H1 (cell line): ENCODE results near the gene HES7. TPM values are rescaled to one million over a fixed set of nuclear protein-coding genes. Genes with fewer than 3 reads are reported as not detected.

ENCODE experiments used
- BRCA1 ChIP-seq: IDR thresholded peaks from 2 replicates; pipeline ENCODE4 v1.6.1; 2012; ENCODE audit warnings: low read depth, low read length, improper control_type of control experiment
- CHD2 ChIP-seq: IDR thresholded peaks from 2 replicates; pipeline ENCODE4 v1.6.1; 2012; ENCODE audit warnings: low read length, improper control_type of control experiment
- CREB1 ChIP-seq: IDR thresholded peaks from 2 replicates; pipeline ENCODE4 v1.6.1; 2012; ENCODE audit warnings: inconsistent platforms
- EGR1 ChIP-seq: IDR thresholded peaks from 2 replicates; pipeline ENCODE4 v1.6.1; 2011; ENCODE audit warnings: low read depth, low read length, borderline replicate concordance
- EZH2 ChIP-seq: fragments of 200-600 bp; sonication (generic); IDR thresholded peaks from 2 replicates; pipeline ENCODE4 v1.7.1; 2012; ENCODE audit warnings: low read depth, mild to moderate bottlenecking, moderate library complexity, low read length, inconsistent platforms; ENCODE audit not compliant: severe bottlenecking
- GABPA ChIP-seq: IDR thresholded peaks from 2 replicates; pipeline ENCODE4 v1.6.1; 2011; ENCODE audit warnings: mild to moderate bottlenecking, low read length, moderate library complexity, borderline replicate concordance; ENCODE audit not compliant: insufficient read depth
- JUND ChIP-seq: IDR thresholded peaks from 2 replicates; pipeline ENCODE4 v1.6.1; 2011; ENCODE audit warnings: mild to moderate bottlenecking, improper control_type of control experiment, low read length
- KDM4A ChIP-seq: IDR thresholded peaks from one replicate; pipeline ENCODE4 v1.7.1; 2012; ENCODE audit warnings: low read depth, mild to moderate bottlenecking, moderate library complexity, low read length, inconsistent platforms; ENCODE audit not compliant: severe bottlenecking
- KDM5A ChIP-seq: fragments of 200-600 bp; IDR thresholded peaks from 2 replicates; pipeline ENCODE4 v1.7.1; 2012; ENCODE audit warnings: mild to moderate bottlenecking, low read length, inconsistent platforms, mixed read lengths
- NRF1 ChIP-seq: IDR thresholded peaks from 2 replicates; pipeline ENCODE4 v1.6.1; 2011; ENCODE audit warnings: mild to moderate bottlenecking, low read depth, low read length, improper control_type of control experiment
- PHF8 ChIP-seq: fragments of 200-600 bp; sonication (generic); conservative IDR thresholded peaks from 2 replicates; pipeline ENCODE4 v1.7.1; 2012; ENCODE audit warnings: low read depth, mild to moderate bottlenecking, inconsistent platforms, low read length, moderate library complexity
- RAD21 ChIP-seq, 2 experiments: IDR thresholded peaks in 1 of 2; conservative IDR thresholded peaks in 1 of 2; 2 replicates each; pipeline ENCODE4 v1.6.1; 2011; ENCODE audit warnings: low read depth in 2 of 2, low read length in 2 of 2, improper control_type of control experiment in 1 of 2, inconsistent platforms in 1 of 2, mild to moderate bottlenecking in 1 of 2, moderate library complexity in 1 of 2
- RNF2 ChIP-seq: fragments of 200-900, 300-1000 bp; sonication (generic); IDR thresholded peaks from 2 replicates; pipeline ENCODE4 v1.7.1; 2016; ENCODE audit warnings: borderline replicate concordance, low read depth, mild to moderate bottlenecking, antibody characterized with exemption, low read length; ENCODE audit not compliant: poor library complexity, severe bottlenecking; ENCODE audit errors: missing control alignments
- RXRA ChIP-seq: IDR thresholded peaks from 2 replicates; pipeline ENCODE4 v1.6.1; 2011; ENCODE audit warnings: low read depth, mild to moderate bottlenecking, low read length, moderate library complexity; ENCODE audit not compliant: insufficient read depth
- SAP30 ChIP-seq: fragments of 300-600 bp; sonication (generic); IDR thresholded peaks from 2 replicates; pipeline ENCODE4 v1.7.1; 2012; ENCODE audit warnings: low read length, moderate library complexity, mild to moderate bottlenecking, inconsistent platforms; ENCODE audit not compliant: insufficient read depth, insufficient replicate concordance
- SP2 ChIP-seq: IDR thresholded peaks from 2 replicates; pipeline ENCODE4 v1.6.1; 2012; ENCODE audit warnings: mild to moderate bottlenecking, low read length, inconsistent platforms
- SP4 ChIP-seq: IDR thresholded peaks from 2 replicates; pipeline ENCODE4 v1.6.1; 2012; ENCODE audit warnings: low read length, inconsistent platforms
- TAF1 ChIP-seq: IDR thresholded peaks from 2 replicates; pipeline ENCODE4 v1.6.1; 2011; ENCODE audit warnings: mild to moderate bottlenecking, low read depth, low read length
- TBP ChIP-seq: IDR thresholded peaks from 2 replicates; pipeline ENCODE4 v1.6.1; 2011; ENCODE audit warnings: low read depth, low read length, improper control_type of control experiment
- YY1 ChIP-seq: IDR thresholded peaks from 2 replicates; pipeline ENCODE4 v1.6.1; 2011; ENCODE audit warnings: low read depth, mild to moderate bottlenecking, low read length
- polyA plus RNA-seq, 7 experiments: library from polyadenylated mRNA; depleted of rRNA in 3 of 7; stranded (reverse) in 5 of 7; unstranded in 2 of 7; fragments of >200 nt in 5 of 7; fragments of 200-250 nt in 2 of 7; gene quantifications; 1 replicate in 5 of 7; 2 replicates in 1 of 7; 4 replicates in 1 of 7; pipeline versions ENCODE4 v1.2.1 to v1.2.3, GENCODE V29; 2011 to 2013; ENCODE audit warnings: missing spikeins in 2 of 7, mixed read lengths in 2 of 7
- total RNA-seq: library from RNA; stranded (reverse); fragmentation: NEBNext Ultra II Directional; extraction: Animal tissue kit (Norgen Biotek cat#: 25700); gene quantifications from 2 replicates; pipeline ENCODE4 v1.2.1, GENCODE V29; 2021
- TF ChIP-seq, protein P1 (sequence below), 3 experiments: IDR thresholded peaks; 1 replicate in 2 of 3; 2 replicates in 1 of 3; pipeline versions ENCODE4 v1.5.1 to v1.6.1; 2011; ENCODE audit warnings: low read length in 3 of 3, mild to moderate bottlenecking in 3 of 3, inconsistent platforms in 2 of 3, low read depth in 1 of 3, moderate library complexity in 1 of 3; ENCODE audit not compliant: insufficient read depth in 1 of 3; ENCODE audit errors: control extremely low read depth in 1 of 3

HES7 gene
- total and polyA plus RNA-seq, 2 of the 8 experiments (the other 6 are each of a cell fraction or from before 2014, with no cell fraction given), result 0.20 to 0.32 TPM

DNA sequence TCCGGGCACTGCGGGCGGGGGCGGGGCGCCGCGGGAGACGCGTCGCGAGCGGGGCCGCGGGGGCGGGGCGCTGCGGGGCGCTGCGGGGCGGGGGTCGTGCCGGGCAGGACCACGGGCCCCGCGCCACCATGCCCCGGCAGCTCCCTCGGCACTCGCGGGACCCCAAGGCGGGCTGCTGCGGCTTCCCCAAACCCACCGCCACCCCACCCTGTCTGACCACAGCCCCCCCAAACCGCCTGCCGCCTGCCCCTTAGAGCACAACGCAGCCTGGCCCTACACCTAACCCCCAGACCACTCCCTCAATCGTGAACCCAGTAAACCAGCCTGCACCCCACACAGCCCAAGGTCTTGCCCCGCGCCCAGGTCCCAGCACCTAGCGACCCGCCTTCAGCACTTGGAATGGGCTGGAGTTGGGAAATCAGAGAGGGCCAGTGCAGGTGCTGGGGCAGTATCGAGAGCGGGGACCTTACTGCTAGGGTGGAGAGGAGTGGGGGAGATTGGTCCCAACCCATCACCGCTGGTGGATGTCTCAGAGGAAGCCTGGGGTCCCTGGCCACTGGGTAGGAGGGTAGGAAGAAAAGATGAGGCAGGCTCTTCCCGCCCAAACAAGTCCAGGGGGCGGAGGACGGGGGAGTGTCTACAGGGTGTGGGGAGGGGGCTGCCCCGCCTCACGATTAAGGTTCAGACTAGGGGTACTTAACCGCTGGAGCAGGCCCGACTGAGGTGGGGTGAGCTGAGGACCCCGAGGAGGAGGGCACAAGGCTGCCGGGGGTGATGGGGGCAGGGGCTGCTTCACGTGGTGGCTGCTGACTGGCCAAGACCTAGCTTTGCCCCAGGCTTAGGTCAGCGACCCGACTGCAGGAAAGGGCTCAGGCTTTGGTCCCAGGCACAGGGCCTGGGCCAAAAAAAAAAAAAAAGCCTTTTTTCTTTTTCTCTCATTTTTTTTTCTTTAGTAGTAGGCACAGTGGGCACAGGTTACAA is 39.4 kb upstream of the HES7 start (continued):
- TF ChIP-seq RNF2 (no peak), NRF1 (no peak), TAF1 (peak; percentile 73), BRCA1 (no peak), JUND (no peak), KDM4A (no peak), RXRA (no peak), GABPA (no peak), SAP30 (no peak), PHF8 (peak; percentile 50), EZH2 (no peak), CREB1 (peak; percentile 15; the same call in 1 of the 2 replicates), EGR1 (peak; percentile 40; the same call in 1 of the 2 replicates), KDM5A (no peak), TBP (peak; percentile 69; the same call in 1 of the 2 replicates), SP4 (no peak), RAD21 (IDR thresholded peaks at IDR 0.05 in 1 of 2, conservative IDR thresholded peaks at IDR 0.05 in 1 of 2; ENCODE audit: low read depth in 2 of 2, low read length in 2 of 2) (no peak), SP2 (no peak), CHD2 (no peak), YY1 (no peak)
- TF ChIP-seq, protein P1, sequence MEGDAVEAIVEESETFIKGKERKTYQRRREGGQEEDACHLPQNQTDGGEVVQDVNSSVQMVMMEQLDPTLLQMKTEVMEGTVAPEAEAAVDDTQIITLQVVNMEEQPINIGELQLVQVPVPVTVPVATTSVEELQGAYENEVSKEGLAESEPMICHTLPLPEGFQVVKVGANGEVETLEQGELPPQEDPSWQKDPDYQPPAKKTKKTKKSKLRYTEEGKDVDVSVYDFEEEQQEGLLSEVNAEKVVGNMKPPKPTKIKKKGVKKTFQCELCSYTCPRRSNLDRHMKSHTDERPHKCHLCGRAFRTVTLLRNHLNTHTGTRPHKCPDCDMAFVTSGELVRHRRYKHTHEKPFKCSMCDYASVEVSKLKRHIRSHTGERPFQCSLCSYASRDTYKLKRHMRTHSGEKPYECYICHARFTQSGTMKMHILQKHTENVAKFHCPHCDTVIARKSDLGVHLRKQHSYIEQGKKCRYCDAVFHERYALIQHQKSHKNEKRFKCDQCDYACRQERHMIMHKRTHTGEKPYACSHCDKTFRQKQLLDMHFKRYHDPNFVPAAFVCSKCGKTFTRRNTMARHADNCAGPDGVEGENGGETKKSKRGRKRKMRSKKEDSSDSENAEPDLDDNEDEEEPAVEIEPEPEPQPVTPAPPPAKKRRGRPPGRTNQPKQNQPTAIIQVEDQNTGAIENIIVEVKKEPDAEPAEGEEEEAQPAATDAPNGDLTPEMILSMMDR (IDR thresholded peaks at IDR 0.05; ENCODE audit: control extremely low read depth in 1 of 3, insufficient read depth in 1 of 3, low read depth in 1 of 3, low read length in 3 of 3), result no peak
